Keratinocyte (primary cell): ENCODE data around the gene TAS1R2. TPM values are rescaled to one million over a fixed set of nuclear protein-coding genes. Genes with fewer than 3 reads are reported as not detected.

ENCODE experiments used
- DNase-seq: peaks from one replicate; pipeline ENCODE4 v3.0.0-alpha.2; 2011; ENCODE audit warnings: low read depth, missing footprints, low spot score
- FAIRE-seq: peaks from 2 replicates; lab custom pipeline; 2011; peaks lifted over from hg19 to GRCh38; lab: Jason Lieb, UNC
- H2AFZ ChIP-seq: 2 replicates; pipeline ENCODE4 v1.6.0; 2012; ENCODE audit warnings: low read length, control low read depth, inconsistent platforms; ENCODE audit not compliant: control insufficient read depth
- H3K27ac ChIP-seq: 2 replicates; pipeline ENCODE4 v1.5.1; 2011; ENCODE audit warnings: low read length; ENCODE audit not compliant: control insufficient read depth, insufficient read depth
- H3K27me3 ChIP-seq: 3 replicates; pipeline ENCODE4 v1.6.0; 2011; ENCODE audit warnings: low read length; ENCODE audit not compliant: control insufficient read depth, insufficient read depth; ENCODE audit errors: extremely low read depth
- H3K36me3 ChIP-seq, 2 experiments: 2 replicates in 1 of 2; 3 replicates in 1 of 2; pipeline ENCODE4 v1.5.1; 2011; ENCODE audit warnings: low read length in 2 of 2, mild to moderate bottlenecking in 1 of 2; ENCODE audit not compliant: control insufficient read depth in 2 of 2, insufficient read depth in 2 of 2; ENCODE audit errors: extremely low read depth in 1 of 2
- H3K4me1 ChIP-seq: 3 replicates; pipeline ENCODE4 v1.5.1; 2011; ENCODE audit warnings: low read length; ENCODE audit not compliant: control insufficient read depth, insufficient read depth; ENCODE audit errors: extremely low read depth
- H3K4me2 ChIP-seq: 3 replicates; pipeline ENCODE4 v1.6.0; 2011; ENCODE audit warnings: low read depth, low read length; ENCODE audit not compliant: control insufficient read depth, insufficient read depth; ENCODE audit errors: extremely low read depth
- H3K4me3 ChIP-seq, 3 experiments: fragments of 200-600 bp in 1 of 3; sonication (generic) in 1 of 3; 2 replicates in 2 of 3; 3 replicates in 1 of 3; pipeline ENCODE4 v1.5.1; 2011 to 2016; ENCODE audit warnings: low read length in 3 of 3, mild to moderate bottlenecking in 3 of 3, control low read depth in 2 of 3, inconsistent platforms in 1 of 3, low read depth in 1 of 3, mixed read lengths in 1 of 3, mixed run types in 1 of 3, moderate library complexity in 1 of 3; ENCODE audit not compliant: control insufficient read depth in 2 of 3, insufficient read depth in 2 of 3; ENCODE audit errors: extremely low read depth in 1 of 3
- H3K79me2 ChIP-seq: 2 replicates; pipeline ENCODE4 v1.6.0; 2012; ENCODE audit warnings: low read length; ENCODE audit not compliant: control insufficient read depth, insufficient read depth
- H3K9ac ChIP-seq: 3 replicates; pipeline ENCODE4 v1.6.0; 2011; ENCODE audit warnings: low read length; ENCODE audit not compliant: control insufficient read depth, insufficient read depth; ENCODE audit errors: extremely low read depth
- H3K9me1 ChIP-seq: 3 replicates; pipeline ENCODE4 v1.6.0; 2011; ENCODE audit warnings: low read length; ENCODE audit not compliant: control insufficient read depth, insufficient read depth; ENCODE audit errors: extremely low read depth
- H3K9me3 ChIP-seq: 2 replicates; pipeline ENCODE4 v1.5.1; 2012; ENCODE audit warnings: low read depth, low read length; ENCODE audit not compliant: control insufficient read depth
- H4K20me1 ChIP-seq: 3 replicates; pipeline ENCODE4 v1.6.0; 2011; ENCODE audit warnings: low read length; ENCODE audit not compliant: control insufficient read depth, insufficient read depth; ENCODE audit errors: extremely low read depth
- EZH2 ChIP-seq: IDR thresholded peaks from one replicate; pipeline ENCODE4 v1.6.1; 2012; ENCODE audit warnings: inconsistent platforms, mild to moderate bottlenecking, low read length, moderate library complexity
- dilution Hi-C: fragments of 300-500 bp; cut with MboI; formaldehyde crosslinking; loops from one replicate; pipeline ENCODE4 v1.7.0; 2020; ENCODE audit warnings: low sequenced_read_pairs; ENCODE audit not compliant: extremely low pct_ligation_motif_present
- polyA plus RNA-seq, 5 experiments: library from polyadenylated mRNA; depleted of rRNA in 3 of 5; stranded (reverse) in 3 of 5; stranded (forward) in 1 of 5; unstranded in 1 of 5; fragments of >200 nt; gene quantifications; 1 replicate in 1 of 5; 2 replicates in 3 of 5; 3 replicates in 1 of 5; pipeline versions ENCODE4 v1.2.1 to v1.2.3, GENCODE V29; 2011 to 2012; ENCODE audit warnings: missing spikeins in 2 of 5, low read depth in 1 of 5, low replicate concordance in 1 of 5
- TF ChIP-seq, protein P1 (sequence below), 3 experiments: IDR thresholded peaks in 1 of 3; conservative IDR thresholded peaks in 1 of 3; optimal IDR thresholded peaks in 1 of 3; 2 replicates in 2 of 3; 3 replicates in 1 of 3; pipeline versions ENCODE3 to v1.5.1; 2011; ENCODE audit warnings: low read length in 3 of 3, mild to moderate bottlenecking in 3 of 3, moderate library complexity in 2 of 3, control low read depth in 1 of 3, inconsistent platforms in 1 of 3; ENCODE audit not compliant: insufficient read depth in 2 of 3; ENCODE audit errors: extremely low read depth in 1 of 3

TAS1R2 gene
- polyA plus RNA-seq, 1 donor (not counting 4 experiments of a cell fraction or from before 2014, with no cell fraction given) = not detected

DNA sequence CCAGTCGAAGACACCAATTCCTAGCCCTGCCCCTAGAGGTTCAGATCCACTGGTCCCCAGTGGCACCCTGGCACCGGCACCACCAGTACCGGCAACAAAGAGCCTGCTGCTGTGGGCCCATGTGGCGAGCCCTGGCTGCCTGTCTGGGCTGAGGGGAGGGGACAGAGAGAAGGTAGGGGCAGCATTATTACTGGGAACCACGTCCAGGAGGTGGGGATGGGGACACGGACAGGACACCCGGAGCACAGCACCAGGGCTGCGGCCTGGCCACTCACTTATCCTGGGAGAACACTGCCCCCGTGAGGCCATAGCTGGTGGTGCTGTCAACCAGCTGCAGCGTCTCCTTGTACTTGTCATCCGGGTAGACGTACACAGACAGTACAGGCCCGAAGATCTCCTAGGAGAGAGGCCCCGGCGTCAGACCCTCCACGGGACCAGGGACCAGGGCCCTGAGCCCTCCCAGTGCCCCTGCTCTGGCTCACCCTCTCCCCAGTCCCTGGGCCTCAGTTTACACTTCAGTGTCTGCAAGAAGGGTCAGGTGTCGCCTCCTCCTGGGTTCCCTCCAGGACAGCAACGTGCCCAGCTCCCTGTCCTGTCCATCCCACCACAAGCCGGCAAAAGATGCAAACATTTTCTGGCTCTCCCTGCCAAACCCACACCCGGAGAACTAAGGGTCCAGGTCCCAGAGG is 15.8 kb upstream of the TAS1R2 start:
- H3K79me2 ChIP-seq = no peaks in the 10 kb centered on the region
- FAIRE-seq = peak; percentile 69
- DNase-seq = peak; percentile 36
- no peak overlapping the region for H2AFZ ChIP-seq
- H3K27me3 ChIP-seq = no peaks in the 10 kb centered on the region
- no peak overlapping the region for H3K9ac ChIP-seq
- H4K20me1 ChIP-seq = no peaks in the 10 kb centered on the region
- no peaks in the 10 kb centered on the region for H3K4me1 ChIP-seq
- H3K4me2 ChIP-seq = no peak overlapping the region
- TF ChIP-seq, protein P1, sequence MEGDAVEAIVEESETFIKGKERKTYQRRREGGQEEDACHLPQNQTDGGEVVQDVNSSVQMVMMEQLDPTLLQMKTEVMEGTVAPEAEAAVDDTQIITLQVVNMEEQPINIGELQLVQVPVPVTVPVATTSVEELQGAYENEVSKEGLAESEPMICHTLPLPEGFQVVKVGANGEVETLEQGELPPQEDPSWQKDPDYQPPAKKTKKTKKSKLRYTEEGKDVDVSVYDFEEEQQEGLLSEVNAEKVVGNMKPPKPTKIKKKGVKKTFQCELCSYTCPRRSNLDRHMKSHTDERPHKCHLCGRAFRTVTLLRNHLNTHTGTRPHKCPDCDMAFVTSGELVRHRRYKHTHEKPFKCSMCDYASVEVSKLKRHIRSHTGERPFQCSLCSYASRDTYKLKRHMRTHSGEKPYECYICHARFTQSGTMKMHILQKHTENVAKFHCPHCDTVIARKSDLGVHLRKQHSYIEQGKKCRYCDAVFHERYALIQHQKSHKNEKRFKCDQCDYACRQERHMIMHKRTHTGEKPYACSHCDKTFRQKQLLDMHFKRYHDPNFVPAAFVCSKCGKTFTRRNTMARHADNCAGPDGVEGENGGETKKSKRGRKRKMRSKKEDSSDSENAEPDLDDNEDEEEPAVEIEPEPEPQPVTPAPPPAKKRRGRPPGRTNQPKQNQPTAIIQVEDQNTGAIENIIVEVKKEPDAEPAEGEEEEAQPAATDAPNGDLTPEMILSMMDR (optimal IDR thresholded peaks at IDR 0.05 in 1 of 3, IDR thresholded peaks at IDR 0.05 in 1 of 3, conservative IDR thresholded peaks at IDR 0.05 in 1 of 3; ENCODE audit: extremely low read depth in 1 of 3, insufficient read depth in 2 of 3, low read length in 3 of 3) = peak; percentile 79 to 95 (median 87)
- no peak for TF ChIP-seq EZH2
- H3K9me3 ChIP-seq = no peaks in the 10 kb centered on the region
- dilution Hi-C loops = no loop called here
- no peaks in the 10 kb centered on the region for H3K9me1 ChIP-seq
- H3K36me3 ChIP-seq = peaks cover 11 to 33% of the 10 kb centered on the region in 2 experiments
- no peak overlapping the region for H3K27ac ChIP-seq
- H3K4me3 ChIP-seq = no peak overlapping the region

DNA sequence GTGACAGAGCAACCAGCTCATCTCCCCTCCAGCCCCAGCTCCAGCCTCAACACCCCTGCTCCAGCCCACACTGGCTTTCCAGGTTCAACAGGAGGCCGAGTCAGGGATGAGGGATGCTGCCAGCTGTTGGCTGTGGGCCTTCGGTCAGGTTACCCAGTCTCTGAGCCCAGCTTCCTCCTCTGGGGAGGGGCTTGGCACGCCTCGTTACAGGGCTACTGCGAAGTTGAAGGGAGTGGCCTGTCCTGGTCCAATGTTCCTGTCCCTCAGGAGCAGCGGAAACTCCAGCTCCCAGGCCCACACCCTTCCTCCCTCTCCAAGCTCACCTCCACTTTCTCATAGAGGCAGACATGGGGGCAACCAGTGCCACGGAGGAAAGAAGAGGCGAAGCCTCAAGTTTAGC is 15.1 kb upstream of the TAS1R2 start:
- dilution Hi-C loops = no loop called here

More for the DNA sequence above, 15.1 kb upstream of the TAS1R2 start:
- Histone ChIP-seq H3K4me2 (no peak overlapping the region), H3K36me3 (peaks cover 11 to 33% of the 10 kb centered on the region in 2 experiments), H3K4me1 (no peaks in the 10 kb centered on the region), H2AFZ (no peak overlapping the region), H4K20me1 (no peaks in the 10 kb centered on the region), H3K9me1 (no peaks in the 10 kb centered on the region), H3K79me2 (no peaks in the 10 kb centered on the region), H3K4me3 (no peak overlapping the region), H3K9me3 (no peaks in the 10 kb centered on the region), H3K27me3 (no peaks in the 10 kb centered on the region), H3K27ac (no peak overlapping the region), H3K9ac (no peak overlapping the region)
- TF ChIP-seq EZH2 = no peak
- TF ChIP-seq, protein P1 (optimal IDR thresholded peaks at IDR 0.05 in 1 of 3, IDR thresholded peaks at IDR 0.05 in 1 of 3, conservative IDR thresholded peaks at IDR 0.05 in 1 of 3; ENCODE audit: extremely low read depth in 1 of 3, insufficient read depth in 2 of 3, low read length in 3 of 3) = no peak
- no peak for DNase-seq
- no peak for FAIRE-seq
